ENCODE results near the gene TSKS.

- TF ChIP-seq CTCF (conservative IDR thresholded peaks at IDR 0.05) (no peak), ZFX (IDR thresholded peaks at IDR 0.05) (no peak)
These were observed 72.4 kb downstream of the TSKS start, which contains the start of gene CPT1C for GRCh38 chr19:49690656-49691242.
